Common myeloid progenitor, CD34-positive (primary cell): ENCODE results near the gene DAG1.

Source experiments
- CTCF ChIA-PET: fragments of 350-600 bp; sonication (Branson Sonifier 250); formaldehyde crosslinking; loops from one replicate; lab custom pipeline; 2021; ENCODE audit warnings: antibody characterized with exemption; lab: Charles Lee
- POLR2A ChIA-PET: fragments of 350-600 bp; sonication (Branson Sonifier 250); formaldehyde crosslinking; loops from one replicate; lab custom pipeline; 2021; ENCODE audit warnings: antibody characterized with exemption; lab: Charles Lee
- DNase-seq, 3 donors: peaks; one replicate each; pipeline versions ENCODE4 v3.0.0 to v3.0.0-alpha.2; 2013
- H3K27ac ChIP-seq, 2 experiments: 1 replicate in 1 of 2; 2 replicates in 1 of 2; pipeline ENCODE4 v1.7.0; 2013; ENCODE audit warnings: inconsistent platforms in 2 of 2, low read length in 2 of 2, mild to moderate bottlenecking in 2 of 2, low read depth in 1 of 2, moderate library complexity in 1 of 2; ENCODE audit not compliant: severe bottlenecking in 2 of 2, insufficient read depth in 1 of 2, poor library complexity in 1 of 2
- H3K27me3 ChIP-seq, 5 experiments: replicated peaks in 2 of 5; 1 replicate in 3 of 5; 2 replicates in 2 of 5; pipeline versions ENCODE4 v1.6.1 to v1.7.0; 2013; ENCODE audit warnings: low read length in 4 of 5, mild to moderate bottlenecking in 2 of 5, moderate library complexity in 2 of 5, inconsistent platforms in 1 of 5; ENCODE audit not compliant: insufficient read depth in 5 of 5, control insufficient read depth in 4 of 5
- H3K36me3 ChIP-seq, 4 experiments: 1 replicate in 2 of 4; 2 replicates in 2 of 4; pipeline versions ENCODE4 v1.6.1 to v1.7.0; 2013; ENCODE audit warnings: low read length in 3 of 4, control low read depth in 1 of 4, mild to moderate bottlenecking in 1 of 4; ENCODE audit not compliant: control insufficient read depth in 4 of 4, insufficient read depth in 4 of 4
- H3K4me1 ChIP-seq, 4 experiments: 1 replicate in 3 of 4; 2 replicates in 1 of 4; pipeline versions ENCODE4 v1.6.1 to v1.7.1; 2013; ENCODE audit warnings: low read length in 3 of 4, mild to moderate bottlenecking in 3 of 4, control low read depth in 1 of 4, inconsistent platforms in 1 of 4, moderate library complexity in 1 of 4; ENCODE audit not compliant: control insufficient read depth in 4 of 4, insufficient read depth in 4 of 4; ENCODE audit errors: control extremely low read depth in 1 of 4
- H3K4me3 ChIP-seq, 7 experiments: 1 replicate in 4 of 7; 2 replicates in 3 of 7; pipeline versions ENCODE4 v1.5.1 to v1.7.0; 2013; ENCODE audit warnings: mild to moderate bottlenecking in 7 of 7, low read length in 6 of 7, moderate library complexity in 6 of 7, inconsistent platforms in 2 of 7, low read depth in 2 of 7, control low read depth in 1 of 7; ENCODE audit not compliant: insufficient read depth in 4 of 7, control insufficient read depth in 1 of 7; ENCODE audit errors: extremely low read depth in 1 of 7
- H3K9me3 ChIP-seq, 5 experiments: 1 replicate in 4 of 5; 2 replicates in 1 of 5; pipeline versions ENCODE4 v1.6.1 to v1.7.1; 2013; ENCODE audit warnings: low read length in 4 of 5, mild to moderate bottlenecking in 2 of 5, inconsistent platforms in 1 of 5, low read depth in 1 of 5, moderate library complexity in 1 of 5; ENCODE audit not compliant: control insufficient read depth in 4 of 5, insufficient read depth in 2 of 5; ENCODE audit errors: control extremely low read depth in 1 of 5
- WGBS: methylation state at CpG from one replicate; pipeline ENCODE4 v1.1.5; 2013; ENCODE audit not compliant: insufficient coverage; 5-methylcytosine and 5-hydroxymethylcytosine counted together

DAG1 gene

GRCh38 chr3:49498648-49499047 lies 28.6 kb downstream of the DAG1 start:
- H3K4me1 ChIP-seq, result peaks cover 0 to 7% (median 3%) of the 10 kb centered on the region in 4 experiments
- CTCF ChIA-PET, result no interaction called here
- WGBS, result 94% methylated on average over 3 of the region's 3 CpGs
- H3K27me3 ChIP-seq, result no peaks in the 10 kb centered on the region
- H3K4me3 ChIP-seq, result no peak overlapping the region
- H3K36me3 ChIP-seq, result peaks cover 0 to 1% (median 0%) of the 10 kb centered on the region in 4 experiments
- no peak for DNase-seq
- POLR2A ChIA-PET, result interaction anchor here (0.7 to 1.0 kb wide), 2 partner anchors 9 to 10 kb away, joined by 4 to 5 read pairs; no protein-coding TSS in a partner anchor
- no peaks in the 10 kb centered on the region for H3K9me3 ChIP-seq
- H3K27ac ChIP-seq, result no peak overlapping the region

GRCh38 chr3:49500205-49500731 lies 30.2 kb downstream of the DAG1 start:
- peak overlapping the region in 1 of 2 experiments; percentile 35 for H3K27ac ChIP-seq
- 90% methylated on average over 2 of the region's 6 CpGs for WGBS
- CTCF ChIA-PET, result no interaction called here

GRCh38 chr3:49500732-49501609 lies 30.9 kb downstream of the DAG1 start:
- POLR2A ChIA-PET, result interaction anchor here (0.6 kb wide), 2 partner anchors 30 to 796 kb away, joined by 3 to 5 read pairs; no protein-coding TSS in a partner anchor
- Histone ChIP-seq H3K36me3 (no peaks in the 10 kb centered on the region), H3K4me1 (peaks cover 0 to 2% (median 0%) of the 10 kb centered on the region in 4 experiments), H3K4me3 (no peak overlapping the region), H3K27me3 (no peaks in the 10 kb centered on the region), H3K9me3 (no peaks in the 10 kb centered on the region), H3K27ac (peak overlapping the region in 1 of 2 experiments; percentile 35)
- DNase-seq, result peak; percentile 25 to 68 (median 46)
- 89% methylated on average over 7 of the region's 9 CpGs for WGBS
- CTCF ChIA-PET, result interaction anchor here (1.0 kb wide), 1 partner anchor 11 kb away, joined by 3 read pairs; no protein-coding TSS in a partner anchor

More at GRCh38 chr3:49500205-49500731, 30.2 kb downstream of the DAG1 start:
- DNase-seq, result no peak
- Histone ChIP-seq H3K36me3 (no peaks in the 10 kb centered on the region), H3K9me3 (no peaks in the 10 kb centered on the region), H3K4me3 (no peak overlapping the region), H3K4me1 (peaks cover 0 to 2% (median 1%) of the 10 kb centered on the region in 4 experiments), H3K27me3 (no peaks in the 10 kb centered on the region)
- POLR2A ChIA-PET, result no interaction called here

GRCh38 chr3:49501842-49502241 lies 31.8 kb downstream of the DAG1 start:
- no peaks in the 10 kb centered on the region for H3K27me3 ChIP-seq
- peaks cover 0 to 2% (median 0%) of the 10 kb centered on the region in 4 experiments for H3K4me1 ChIP-seq
- H3K4me3 ChIP-seq, result no peak overlapping the region
- H3K9me3 ChIP-seq, result no peaks in the 10 kb centered on the region
- H3K36me3 ChIP-seq, result no peaks in the 10 kb centered on the region
- WGBS, result 100% methylated on average over 2 of the region's 2 CpGs
- POLR2A ChIA-PET, result interaction anchor here (0.6 kb wide), 1 partner anchor 29 kb away, joined by 3 read pairs; no protein-coding TSS in a partner anchor
- CTCF ChIA-PET, result interaction anchor here (0.7 to 1.0 kb wide), 2 partner anchors 10 to 18 kb away, joined by 3 read pairs; no protein-coding TSS in a partner anchor
- no peak for DNase-seq
- no peak overlapping the region for H3K27ac ChIP-seq

GRCh38 chr3:49506906-49507305 lies 36.8 kb downstream of the DAG1 start:
- ChIA-PET CTCF (no interaction called here), POLR2A (no interaction called here)
- peaks cover 0 to 13% (median 3%) of the 10 kb centered on the region in 4 experiments for H3K36me3 ChIP-seq
- WGBS, result 93% methylated on average over 2 of the region's 3 CpGs
- H3K4me3 ChIP-seq, result no peak overlapping the region
- no peaks in the 10 kb centered on the region for H3K27me3 ChIP-seq
- H3K27ac ChIP-seq, result no peak overlapping the region
- H3K9me3 ChIP-seq, result no peaks in the 10 kb centered on the region
- H3K4me1 ChIP-seq, result no peaks in the 10 kb centered on the region
- no peak for DNase-seq

GRCh38 chr3:49509028-49509561 lies 39.0 kb downstream of the DAG1 start:
- Histone ChIP-seq H3K36me3 (peaks cover 0 to 18% (median 3%) of the 10 kb centered on the region in 4 experiments), H3K27me3 (no peaks in the 10 kb centered on the region), H3K9me3 (no peaks in the 10 kb centered on the region), H3K4me1 (no peaks in the 10 kb centered on the region), H3K4me3 (no peak overlapping the region), H3K27ac (no peak overlapping the region)
- CTCF ChIA-PET, result interaction anchor here (0.8 to 1.0 kb wide), 2 partner anchors 30 to 31 kb away, joined by 3 read pairs; no protein-coding TSS in a partner anchor
- POLR2A ChIA-PET, result no interaction called here
- 0% methylated on average over 1 of the region's 2 CpGs for WGBS
- no peak for DNase-seq
